WTC11 (cell line): ENCODE results near the gene ELOVL1. TPM values are rescaled to one million over a fixed set of nuclear protein-coding genes. Genes with fewer than 3 reads are reported as not detected.

ENCODE experiments used
- ATAC-seq: fragments of 200-7000 bp; cut with Tn5 transposase; 2 replicates; pipeline ENCODE4 v1.10.0; 2021; ENCODE audit warnings: mild to moderate bottlenecking, moderate library complexity
- CTCF ChIA-PET: fragments of 300-600 bp; sonication (Branson Sonifier 250); formaldehyde crosslinking; loops from one replicate; lab custom pipeline; 2021; ENCODE audit warnings: antibody characterized with exemption; lab: Charles Lee
- POLR2A ChIA-PET: fragments of 350-600 bp; sonication (Branson Sonifier 250); formaldehyde crosslinking; loops from one replicate; lab custom pipeline; 2021; ENCODE audit warnings: antibody characterized with exemption; lab: Charles Lee
- DNase-seq: peaks from one replicate; pipeline ENCODE4 v3.0.0; 2021; ENCODE audit warnings: low spot score
- H3K27ac Mint-ChIP-seq: 2 replicates; pipeline ENCODE4 v1.8.0; 2021; ENCODE audit warnings: mixed read lengths
- H3K27me3 Mint-ChIP-seq: 2 replicates; pipeline ENCODE4 v1.8.0; 2021; ENCODE audit warnings: low read depth, mild to moderate bottlenecking, moderate library complexity, mixed read lengths
- H3K36me3 Mint-ChIP-seq: 2 replicates; pipeline ENCODE4 v1.8.0; 2021; ENCODE audit warnings: mixed read lengths
- H3K4me1 Mint-ChIP-seq: 2 replicates; pipeline ENCODE4 v1.8.0; 2022; ENCODE audit warnings: mixed read lengths
- H3K4me3 Mint-ChIP-seq: 2 replicates; pipeline ENCODE4 v1.8.0; 2021; ENCODE audit warnings: mild to moderate bottlenecking, moderate library complexity, mixed read lengths
- H3K9me3 Mint-ChIP-seq: 2 replicates; pipeline ENCODE4 v1.8.0; 2021; ENCODE audit warnings: mixed read lengths
- CBFB ChIP-seq: sonication (generic); formaldehyde crosslinking; IDR thresholded peaks from 2 replicates; pipeline ENCODE4 v1.8.1; 2022; ENCODE audit warnings: mild to moderate bottlenecking, low read depth, missing genetic modification reagents
- CREB1 ChIP-seq: sonication (generic); formaldehyde crosslinking; IDR thresholded peaks from 2 replicates; pipeline ENCODE4 v1.8.0; 2023; ENCODE audit warnings: mild to moderate bottlenecking, missing genetic modification reagents
- FOXJ3 ChIP-seq: sonication (generic); formaldehyde crosslinking; IDR thresholded peaks from 2 replicates; pipeline ENCODE4 v1.9.0; 2021; ENCODE audit warnings: missing genetic modification reagents, mild to moderate bottlenecking, borderline replicate concordance
- GTF2I ChIP-seq: fragments of 250-450 bp; sonication (Bioruptor Pico); conservative IDR thresholded peaks from 2 replicates; pipeline ENCODE4 v1.4.0; 2021; ENCODE audit warnings: mild to moderate bottlenecking
- NFATC4 ChIP-seq: fragments of 250-450 bp; sonication (Bioruptor Pico); IDR thresholded peaks from 2 replicates; pipeline ENCODE4 v1.9.0; 2021; ENCODE audit warnings: mild to moderate bottlenecking
- NFE2L1 ChIP-seq: sonication (generic); formaldehyde crosslinking; IDR thresholded peaks from 2 replicates; pipeline ENCODE4 v1.8.1; 2023; ENCODE audit warnings: missing genetic modification reagents
- NFYB ChIP-seq: sonication (generic); formaldehyde crosslinking; conservative IDR thresholded peaks from 2 replicates; pipeline ENCODE4 v1.8.0; 2022; ENCODE audit warnings: low read depth, missing genetic modification reagents
- RELA ChIP-seq: sonication (generic); formaldehyde crosslinking; IDR thresholded peaks from 2 replicates; pipeline ENCODE4 v1.8.1; 2022; ENCODE audit warnings: missing genetic modification reagents, mild to moderate bottlenecking, borderline replicate concordance
- SMAD3 ChIP-seq: sonication (generic); formaldehyde crosslinking; IDR thresholded peaks from 2 replicates; pipeline ENCODE4 v1.8.0; 2022; ENCODE audit warnings: missing genetic modification reagents, mild to moderate bottlenecking, borderline replicate concordance
- SOX15 ChIP-seq: fragments of 250-450 bp; sonication (Bioruptor Pico); IDR thresholded peaks from 2 replicates; pipeline ENCODE4 v1.9.0; 2021; ENCODE audit warnings: mild to moderate bottlenecking
- SP1 ChIP-seq: sonication (generic); formaldehyde crosslinking; conservative IDR thresholded peaks from 2 replicates; pipeline ENCODE4 v1.8.1; 2022; ENCODE audit warnings: missing genetic modification reagents
- ZNF416 ChIP-seq: fragments of 250-450 bp; sonication (Bioruptor Pico); IDR thresholded peaks from 2 replicates; pipeline ENCODE4 v1.9.0; 2021; ENCODE audit warnings: mild to moderate bottlenecking, inconsistent platforms
- total RNA-seq: library from RNA; stranded (reverse); gene quantifications from 3 replicates; pipeline ENCODE4 v1.2.3, GENCODE V29; 2021
- TF ChIP-seq, protein P1 (sequence below): sonication (generic); formaldehyde crosslinking; IDR thresholded peaks from 2 replicates; pipeline ENCODE4 v1.8.0; 2023; ENCODE audit warnings: mild to moderate bottlenecking, missing genetic modification reagents
- TF ChIP-seq, protein P2 (sequence below): fragments of 250-450 bp; sonication (Bioruptor Pico); IDR thresholded peaks from 2 replicates; pipeline ENCODE4 v2.1.2; 2022; ENCODE audit warnings: mild to moderate bottlenecking, moderate library complexity
- TF ChIP-seq, protein P3 (sequence below): fragments of 250-450 bp; sonication (Bioruptor Pico); IDR thresholded peaks from 2 replicates; pipeline ENCODE4 v1.8.0; 2021; ENCODE audit warnings: mild to moderate bottlenecking
- TF ChIP-seq, protein P4 (sequence below): sonication (generic); formaldehyde crosslinking; conservative IDR thresholded peaks from 2 replicates; pipeline ENCODE4 v1.8.1; 2022; ENCODE audit warnings: mild to moderate bottlenecking, missing genetic modification reagents
- TF ChIP-seq, protein P5 (sequence below): fragments of 250-450 bp; sonication (Bioruptor Pico); conservative IDR thresholded peaks from 2 replicates; pipeline ENCODE4 v1.9.0; 2021; ENCODE audit warnings: mild to moderate bottlenecking

ELOVL1 gene
- total RNA-seq, 1 experiment from 2014 or later = 26.6 TPM

DNA sequence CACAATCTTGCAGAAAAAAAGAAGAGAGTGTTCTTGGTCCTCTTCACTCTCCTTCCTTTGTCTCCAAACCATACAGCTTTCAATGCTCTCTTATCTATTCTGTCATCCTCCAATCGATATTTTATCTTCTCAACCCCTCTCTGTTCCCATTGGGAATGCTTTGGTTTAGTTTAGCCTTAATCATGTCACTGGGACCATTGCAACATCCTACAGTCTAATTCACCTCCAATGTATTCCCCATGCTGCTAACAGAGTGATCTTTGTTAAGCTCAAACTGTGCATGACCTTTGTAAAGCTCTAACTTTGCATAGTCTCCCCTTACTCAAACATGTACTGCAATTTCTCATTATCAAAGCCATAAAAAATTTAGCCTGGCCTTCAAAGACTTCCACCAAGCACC lies 27.3 kb downstream of the ELOVL1 start (continued):
- TF ChIP-seq, protein P1, sequence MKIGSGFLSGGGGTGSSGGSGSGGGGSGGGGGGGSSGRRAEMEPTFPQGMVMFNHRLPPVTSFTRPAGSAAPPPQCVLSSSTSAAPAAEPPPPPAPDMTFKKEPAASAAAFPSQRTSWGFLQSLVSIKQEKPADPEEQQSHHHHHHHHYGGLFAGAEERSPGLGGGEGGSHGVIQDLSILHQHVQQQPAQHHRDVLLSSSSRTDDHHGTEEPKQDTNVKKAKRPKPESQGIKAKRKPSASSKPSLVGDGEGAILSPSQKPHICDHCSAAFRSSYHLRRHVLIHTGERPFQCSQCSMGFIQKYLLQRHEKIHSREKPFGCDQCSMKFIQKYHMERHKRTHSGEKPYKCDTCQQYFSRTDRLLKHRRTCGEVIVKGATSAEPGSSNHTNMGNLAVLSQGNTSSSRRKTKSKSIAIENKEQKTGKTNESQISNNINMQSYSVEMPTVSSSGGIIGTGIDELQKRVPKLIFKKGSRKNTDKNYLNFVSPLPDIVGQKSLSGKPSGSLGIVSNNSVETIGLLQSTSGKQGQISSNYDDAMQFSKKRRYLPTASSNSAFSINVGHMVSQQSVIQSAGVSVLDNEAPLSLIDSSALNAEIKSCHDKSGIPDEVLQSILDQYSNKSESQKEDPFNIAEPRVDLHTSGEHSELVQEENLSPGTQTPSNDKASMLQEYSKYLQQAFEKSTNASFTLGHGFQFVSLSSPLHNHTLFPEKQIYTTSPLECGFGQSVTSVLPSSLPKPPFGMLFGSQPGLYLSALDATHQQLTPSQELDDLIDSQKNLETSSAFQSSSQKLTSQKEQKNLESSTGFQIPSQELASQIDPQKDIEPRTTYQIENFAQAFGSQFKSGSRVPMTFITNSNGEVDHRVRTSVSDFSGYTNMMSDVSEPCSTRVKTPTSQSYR = no peak
- no peak for TF ChIP-seq SMAD3

DNA sequence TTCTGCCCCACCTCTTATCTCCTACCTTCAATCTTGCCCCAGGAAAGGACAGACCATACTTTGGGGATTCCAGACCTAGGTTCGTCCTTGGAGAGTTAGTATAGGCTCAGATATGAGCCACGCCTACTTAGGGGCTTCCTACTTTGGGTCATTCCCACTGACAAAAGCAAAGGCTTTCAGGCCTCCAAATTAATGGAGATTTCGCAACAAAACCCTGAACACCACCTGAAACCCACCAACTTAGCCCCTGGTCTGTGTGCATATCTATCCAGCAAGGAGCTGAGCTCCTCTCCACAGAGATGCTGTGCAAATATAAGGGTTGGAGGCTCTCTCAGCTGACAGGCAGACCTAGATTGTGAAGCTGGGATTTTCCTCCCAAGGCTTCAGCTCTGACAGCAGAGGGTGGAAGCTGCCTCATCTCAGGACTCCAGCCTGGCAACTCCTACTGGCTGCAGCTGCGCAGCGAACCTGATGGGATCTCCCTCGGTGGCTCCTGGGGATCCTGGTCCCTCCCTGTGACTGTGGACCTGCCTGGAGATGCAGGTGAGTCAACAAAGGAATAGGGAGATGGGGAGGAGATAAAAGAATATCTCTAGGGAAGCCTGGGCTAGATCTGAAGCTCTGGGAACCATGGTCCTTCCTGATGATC lies 28.1 kb downstream of the ELOVL1 start:
- Mint-ChIP-seq H3K27ac (no peak overlapping the region), H3K4me3 (no peak overlapping the region), H3K36me3 (no peaks in the 10 kb centered on the region), H3K4me1 (peaks cover 4% of the 10 kb centered on the region; the same call in 1 of the 2 replicates), H3K27me3 (peaks cover 13% of the 10 kb centered on the region), H3K9me3 (no peaks in the 10 kb centered on the region)
- DNase-seq (no peak), ATAC-seq (no peak)
- no peak for TF ChIP-seq GTF2I (CRISPR knock-in tag)
- no peak for TF ChIP-seq NFE2L1 (CRISPR knock-in tag)
- ChIA-PET POLR2A (interaction anchor here (1.1 kb wide), 1 partner anchor 19 kb away, joined by 3 read pairs; the partner anchor contains the start of gene CDC20), CTCF (interaction anchor here (0.8 kb wide), 1 partner anchor 51 kb away, joined by 3 read pairs; no protein-coding TSS in a partner anchor)

DNA sequence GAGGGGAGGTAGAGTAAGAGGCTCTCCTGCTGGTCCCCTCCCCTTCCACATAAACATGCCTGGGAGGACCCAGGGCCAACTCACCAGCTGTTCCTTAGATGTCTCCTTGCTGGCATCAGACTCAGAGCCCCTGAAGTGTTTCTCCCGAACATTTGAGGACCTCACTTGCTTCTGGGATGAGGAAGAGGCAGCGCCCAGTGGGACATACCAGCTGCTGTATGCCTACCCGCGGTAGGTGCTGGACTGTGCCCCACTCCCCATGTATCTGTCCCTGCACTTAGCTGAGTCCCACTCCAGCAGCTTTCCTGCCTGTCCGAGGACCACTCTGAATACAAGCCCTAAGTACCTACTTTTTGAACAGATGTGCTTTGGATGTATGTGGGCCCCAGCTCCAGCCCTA lies 29.8 kb downstream of the ELOVL1 start:
- CTCF ChIA-PET = no interaction called here
- DNase-seq (no peak), ATAC-seq (no peak)
- Mint-ChIP-seq H3K4me1 (no peaks in the 10 kb centered on the region), H3K27me3 (peaks cover 13% of the 10 kb centered on the region), H3K9me3 (no peaks in the 10 kb centered on the region), H3K27ac (no peak overlapping the region), H3K36me3 (no peaks in the 10 kb centered on the region), H3K4me3 (no peak overlapping the region)
- TF ChIP-seq, protein P2, sequence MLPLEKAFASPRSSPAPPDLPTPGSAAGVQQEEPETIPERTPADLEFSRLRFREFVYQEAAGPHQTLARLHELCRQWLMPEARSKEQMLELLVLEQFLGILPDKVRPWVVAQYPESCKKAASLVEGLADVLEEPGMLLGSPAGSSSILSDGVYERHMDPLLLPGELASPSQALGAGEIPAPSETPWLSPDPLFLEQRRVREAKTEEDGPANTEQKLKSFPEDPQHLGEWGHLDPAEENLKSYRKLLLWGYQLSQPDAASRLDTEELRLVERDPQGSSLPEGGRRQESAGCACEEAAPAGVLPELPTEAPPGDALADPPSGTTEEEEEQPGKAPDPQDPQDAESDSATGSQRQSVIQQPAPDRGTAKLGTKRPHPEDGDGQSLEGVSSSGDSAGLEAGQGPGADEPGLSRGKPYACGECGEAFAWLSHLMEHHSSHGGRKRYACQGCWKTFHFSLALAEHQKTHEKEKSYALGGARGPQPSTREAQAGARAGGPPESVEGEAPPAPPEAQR (CRISPR knock-in tag) = no peak
- TF ChIP-seq RELA (CRISPR knock-in tag) (no peak), NFATC4 (CRISPR knock-in tag) (no peak), ZNF416 (CRISPR knock-in tag) (no peak), CBFB (no peak), SP1 (CRISPR knock-in tag) (no peak), SOX15 (CRISPR knock-in tag) (no peak), NFYB (no peak), CREB1 (no peak), FOXJ3 (no peak)
- TF ChIP-seq, protein P1 = no peak
- TF ChIP-seq, protein P3, sequence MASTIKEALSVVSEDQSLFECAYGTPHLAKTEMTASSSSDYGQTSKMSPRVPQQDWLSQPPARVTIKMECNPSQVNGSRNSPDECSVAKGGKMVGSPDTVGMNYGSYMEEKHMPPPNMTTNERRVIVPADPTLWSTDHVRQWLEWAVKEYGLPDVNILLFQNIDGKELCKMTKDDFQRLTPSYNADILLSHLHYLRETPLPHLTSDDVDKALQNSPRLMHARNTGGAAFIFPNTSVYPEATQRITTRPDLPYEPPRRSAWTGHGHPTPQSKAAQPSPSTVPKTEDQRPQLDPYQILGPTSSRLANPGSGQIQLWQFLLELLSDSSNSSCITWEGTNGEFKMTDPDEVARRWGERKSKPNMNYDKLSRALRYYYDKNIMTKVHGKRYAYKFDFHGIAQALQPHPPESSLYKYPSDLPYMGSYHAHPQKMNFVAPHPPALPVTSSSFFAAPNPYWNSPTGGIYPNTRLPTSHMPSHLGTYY (CRISPR knock-in tag) = no peak
- TF ChIP-seq, protein P4, sequence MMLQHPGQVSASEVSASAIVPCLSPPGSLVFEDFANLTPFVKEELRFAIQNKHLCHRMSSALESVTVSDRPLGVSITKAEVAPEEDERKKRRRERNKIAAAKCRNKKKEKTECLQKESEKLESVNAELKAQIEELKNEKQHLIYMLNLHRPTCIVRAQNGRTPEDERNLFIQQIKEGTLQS (CRISPR knock-in tag) = no peak
- TF ChIP-seq, protein P5, sequence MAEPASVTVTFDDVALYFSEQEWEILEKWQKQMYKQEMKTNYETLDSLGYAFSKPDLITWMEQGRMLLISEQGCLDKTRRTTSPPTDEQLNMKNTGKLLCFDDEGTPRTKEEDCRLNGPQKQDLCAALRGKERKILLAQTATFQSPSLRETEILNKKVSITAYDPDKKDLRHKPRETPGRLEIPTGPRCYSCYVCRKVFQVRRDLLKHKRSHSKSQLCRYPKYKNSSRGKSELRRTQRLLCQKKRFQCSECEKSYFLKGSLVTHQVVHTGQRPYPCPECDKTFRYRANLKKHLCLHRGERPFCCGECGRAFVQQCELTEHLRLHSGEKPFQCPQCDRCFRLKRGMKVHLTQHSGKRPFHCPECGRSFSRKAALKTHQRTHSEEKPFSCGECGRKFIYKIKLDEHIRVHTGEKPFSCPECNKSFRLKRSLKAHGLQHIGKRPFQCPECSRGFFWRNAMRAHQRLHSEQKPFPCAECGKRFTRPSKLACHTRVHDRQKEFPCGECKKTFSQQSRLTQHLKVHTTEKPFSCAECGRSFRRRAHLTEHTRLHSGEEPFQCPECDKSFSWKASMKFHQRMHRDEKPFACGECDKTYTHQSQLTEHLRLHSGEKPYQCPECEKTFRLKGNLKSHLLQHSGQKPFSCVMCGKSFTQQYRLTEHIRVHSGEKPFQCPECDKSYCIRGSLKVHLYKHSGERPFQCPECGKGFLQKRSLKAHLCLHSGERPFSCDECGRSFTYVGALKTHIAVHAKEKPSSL (CRISPR knock-in tag) = no peak
- POLR2A ChIA-PET = no interaction called here
